HFF-Myc (cell line): ENCODE data around the gene DNMT1.
"Not testable (repeated sequence)": the region's sequence is repeated elsewhere in the genome, so short reads cannot be mapped to it uniquely, and the experiment has no call there.

Source experiments
- DNase-seq: peaks from one replicate; pipeline ENCODE4 v3.0.0-alpha.2; 2011; ENCODE audit warnings: low read depth; ENCODE audit errors: extremely low read depth
- H3K4me3 ChIP-seq: replicated peaks from 2 replicates; pipeline ENCODE4 v1.5.1; 2011; ENCODE audit warnings: low read depth, mild to moderate bottlenecking, control low read depth, low read length
- CTCF ChIP-seq: IDR thresholded peaks from 2 replicates; pipeline ENCODE4 v1.5.1; 2012; ENCODE audit warnings: mild to moderate bottlenecking, low read depth, low read length, control low read depth; ENCODE audit errors: missing control alignments

DNMT1 gene

GRCh38 chr19:10194500-10195198 is at the start of gene DNMT1:
TSS of gene DNMT1 (minus strand) at chr19:10194953. CDS start at chr19:10194899, 54 bp downstream.
- H3K4me3 ChIP-seq = peak within 1 kb of the TSS; percentile 97
- DNase-seq = peak; percentile 88
- TF ChIP-seq CTCF = no peak

GRCh38 chr19:10243606-10244005 is 48.9 kb upstream of the DNMT1 start:
- no peak overlapping the region for H3K4me3 ChIP-seq
- DNase-seq = no peak
- no peak for TF ChIP-seq CTCF

- not testable (repeated sequence) for H3K4me3 ChIP-seq, DNase-seq
Measured at GRCh38 chr19:10241826-10242449, 47.2 kb upstream of the DNMT1 start.

- no peak for DNase-seq
- H3K4me3 ChIP-seq = no peak overlapping the region
- TF ChIP-seq CTCF = no peak
Measured at GRCh38 chr19:10238172-10238783, 43.5 kb upstream of the DNMT1 start.

GRCh38 chr19:10237702-10238101 is 42.9 kb upstream of the DNMT1 start:
- TF ChIP-seq CTCF = no peak
- no peak for DNase-seq
- no peak overlapping the region for H3K4me3 ChIP-seq

- H3K4me3 ChIP-seq, DNase-seq: not testable (repeated sequence)
Measured at GRCh38 chr19:10235409-10235808, 40.7 kb upstream of the DNMT1 start.

- no peak for TF ChIP-seq CTCF
- no peak overlapping the region for H3K4me3 ChIP-seq
- no peak for DNase-seq
Measured at GRCh38 chr19:10235003-10235402, 40.2 kb upstream of the DNMT1 start.
